Measurements from ENCODE around the gene ATAT1.
A peak's percentile ranks its signal among the peaks of the same experiment; 100 is the strongest.

The ATAT1 gene

GRCh38 chr6:30685157-30686008 is 58.7 kb downstream of the ATAT1 start:
- peak; percentile 11 for DNase-seq

GRCh38 chr6:30686009-30686907 is 59.6 kb downstream of the ATAT1 start, which contains the start of gene PPP1R18:
PPP1R18 (minus strand) TSS chr6:30686645; CDS start chr6:30686018, 627 bp downstream.
- peak; percentile 77 for DNase-seq

GRCh38 chr6:30686908-30687658 is 60.4 kb downstream of the ATAT1 start:
- DNase-seq: peak; percentile 63

GRCh38 chr6:30687659-30688431 is 61.2 kb downstream of the ATAT1 start:
- DNase-seq: no peak

- DNase-seq: no peak
Measured at GRCh38 chr6:30688569-30688968, 61.9 kb downstream of the ATAT1 start.

GRCh38 chr6:30689022-30689865 is 62.6 kb downstream of the ATAT1 start:
- DNase-seq: no peak

GRCh38 chr6:30689985-30690384 is 63.3 kb downstream of the ATAT1 start:
- no peak for DNase-seq

GRCh38 chr6:30690403-30691207 is 63.9 kb downstream of the ATAT1 start, which contains the start of gene NRM:
NRM (minus strand) TSS chr6:30690984; CDS start chr6:30690974, 10 bp downstream.
- peak; percentile 52 for DNase-seq

GRCh38 chr6:30691208-30691847 is 64.7 kb downstream of the ATAT1 start:
- no peak for DNase-seq

Data from activated gamma-delta T cell treated with Interleukin-2 at 50 U/mL for 16 hours (primary cell).